Measurements from ENCODE around the gene ULK4. TPM values are rescaled to one million over a fixed set of nuclear protein-coding genes. Genes with fewer than 3 reads are reported as not detected.

The ULK4 gene
- polyA plus RNA-seq, 1 donor from 2014 or later = 7.2 TPM

GRCh38 chr3:41317718-41318117, 644.2 kb downstream of the ULK4 start:
- no peak for TF ChIP-seq POLR2AphosphoS5 (IDR thresholded peaks at IDR 0.05)
- no peak for TF ChIP-seq EP300 (conservative IDR thresholded peaks at IDR 0.05; ENCODE audit: poor library complexity, severe bottlenecking)
- no peak for TF ChIP-seq EZH2 (IDR thresholded peaks at IDR 0.05; ENCODE audit: borderline replicate concordance, insufficient read depth, low read length, poor library complexity, severe bottlenecking)
- no peak for TF ChIP-seq RAD21 (conservative IDR thresholded peaks at IDR 0.05)
- TF ChIP-seq REST (IDR thresholded peaks at IDR 0.05; ENCODE audit: borderline replicate concordance) = no peak
- no peak for TF ChIP-seq MXI1 (conservative IDR thresholded peaks at IDR 0.05; ENCODE audit: poor library complexity, severe bottlenecking)
- no peak for TF ChIP-seq TAF1 (IDR thresholded peaks at IDR 0.05; ENCODE audit: low read depth)
- no peak for TF ChIP-seq CTCF (IDR thresholded peaks at IDR 0.05; ENCODE audit: poor library complexity, severe bottlenecking)
- no peak for TF ChIP-seq SMC3 (conservative IDR thresholded peaks at IDR 0.05; ENCODE audit: poor library complexity)
- Histone ChIP-seq H2AFZ (ENCODE audit: low read depth, low read length) (no peak overlapping the region), H3K27me3 (ENCODE audit: insufficient read depth, low read depth, low read length) (no peaks in the 10 kb centered on the region), H3K4me2 (ENCODE audit: low read length) (no peak overlapping the region), H3K27ac (ENCODE audit: low read length) (no peak overlapping the region), H3K9me3 (ENCODE audit: low read length) (no peaks in the 10 kb centered on the region), H3K36me3 (ENCODE audit: insufficient read depth, low read length) (no peaks in the 10 kb centered on the region), H4K20me1 (ENCODE audit: insufficient read depth) (no peaks in the 10 kb centered on the region), H3K9ac (ENCODE audit: low read length) (no peak overlapping the region), H3K4me3 (ENCODE audit: low read length) (no peak overlapping the region), H3F3A (ENCODE audit: insufficient read depth, low read length, poor library complexity, severe bottlenecking) (no peaks in the 10 kb centered on the region), H3K79me2 (replicated peaks; ENCODE audit: insufficient read depth, low read length) (no peaks in the 10 kb centered on the region), H3K9me2 (ENCODE audit: insufficient read depth, low read length) (no peaks in the 10 kb centered on the region)

- Histone ChIP-seq H3K9me2 (ENCODE audit: insufficient read depth, low read length) (no peaks in the 10 kb centered on the region), H3K9ac (ENCODE audit: low read length) (no peak overlapping the region), H2AFZ (ENCODE audit: low read depth, low read length) (no peak overlapping the region), H3K36me3 (ENCODE audit: insufficient read depth, low read length) (no peaks in the 10 kb centered on the region), H3K9me3 (ENCODE audit: low read length) (no peaks in the 10 kb centered on the region), H3K27me3 (ENCODE audit: insufficient read depth, low read depth, low read length) (no peaks in the 10 kb centered on the region), H4K20me1 (ENCODE audit: insufficient read depth) (no peaks in the 10 kb centered on the region), H3K4me3 (ENCODE audit: low read length) (no peak overlapping the region), H3F3A (ENCODE audit: insufficient read depth, low read length, poor library complexity, severe bottlenecking) (no peaks in the 10 kb centered on the region), H3K79me2 (replicated peaks; ENCODE audit: insufficient read depth, low read length) (no peaks in the 10 kb centered on the region), H3K4me2 (ENCODE audit: low read length) (no peak overlapping the region), H3K27ac (ENCODE audit: low read length) (no peak overlapping the region)
- no peak for TF ChIP-seq EZH2 (IDR thresholded peaks at IDR 0.05; ENCODE audit: borderline replicate concordance, insufficient read depth, low read length, poor library complexity, severe bottlenecking)
- no peak for TF ChIP-seq REST (IDR thresholded peaks at IDR 0.05; ENCODE audit: borderline replicate concordance)
- no peak for TF ChIP-seq CTCF (IDR thresholded peaks at IDR 0.05; ENCODE audit: poor library complexity, severe bottlenecking)
- TF ChIP-seq TAF1 (IDR thresholded peaks at IDR 0.05; ENCODE audit: low read depth) = no peak
- no peak for TF ChIP-seq SMC3 (conservative IDR thresholded peaks at IDR 0.05; ENCODE audit: poor library complexity)
- TF ChIP-seq POLR2AphosphoS5 (IDR thresholded peaks at IDR 0.05) = no peak
- no peak for TF ChIP-seq EP300 (conservative IDR thresholded peaks at IDR 0.05; ENCODE audit: poor library complexity, severe bottlenecking)
- no peak for TF ChIP-seq RAD21 (conservative IDR thresholded peaks at IDR 0.05)
- no peak for TF ChIP-seq MXI1 (conservative IDR thresholded peaks at IDR 0.05; ENCODE audit: poor library complexity, severe bottlenecking)
These were observed 644.6 kb downstream of the ULK4 start for GRCh38 chr3:41317298-41317697.

Measured in neural cell (in vitro differentiated cells).